Hematopoietic multipotent progenitor cell (in vitro differentiated cells): ENCODE results near the gene OPN1MW3. TPM values are rescaled to one million over a fixed set of nuclear protein-coding genes. Genes with fewer than 3 reads are reported as not detected.
"Not testable (repeated sequence)": the region's sequence is repeated elsewhere in the genome, so short reads cannot be mapped to it uniquely, and the experiment has no call there.

Source experiments
- DNase-seq, 3 donors: peaks; one replicate each; pipeline ENCODE4 v3.0.0-alpha.2; 2011 to 2015; ENCODE audit warnings: low read depth in 2 of 3, low spot score in 2 of 3
- total RNA-seq: library from RNA; depleted of rRNA; stranded (reverse); fragments of >200 nt; gene quantifications from one replicate; pipeline ENCODE4 v1.2.3, GENCODE V29; 2012

The OPN1MW3 gene
- total RNA-seq, 1 donor: not detected

GRCh38 chrX:154295664-154296310, 38.4 kb downstream of the OPN1MW3 start, which contains the start of gene TKTL1:
TSS of gene TKTL1 (plus strand) at chrX:154295795. CDS start at chrX:154295860, 65 bp downstream.
- no peak for DNase-seq

GRCh38 chrX:154296731-154297130, 39.3 kb downstream of the OPN1MW3 start:
- no peak for DNase-seq

- DNase-seq: no peak
These were observed 40.9 kb downstream of the OPN1MW3 start for GRCh38 chrX:154298312-154298711.

- DNase-seq: no peak
These were observed 43.4 kb downstream of the OPN1MW3 start for GRCh38 chrX:154300816-154301215.

- DNase-seq: not testable (repeated sequence)
These were observed 45.6 kb downstream of the OPN1MW3 start for GRCh38 chrX:154302998-154303397.

- DNase-seq: no peak
These were observed 46.1 kb downstream of the OPN1MW3 start for GRCh38 chrX:154303476-154303875.

- DNase-seq: no peak
These were observed 47.5 kb downstream of the OPN1MW3 start for GRCh38 chrX:154304846-154305245.

GRCh38 chrX:154305541-154306205, 48.3 kb downstream of the OPN1MW3 start:
- DNase-seq: no peak

- no peak for DNase-seq
These were observed 49.8 kb downstream of the OPN1MW3 start for GRCh38 chrX:154307202-154307601.

- DNase-seq: peak; percentile 56 to 82 (median 60)
These were observed 50.9 kb downstream of the OPN1MW3 start for GRCh38 chrX:154308108-154308946.

- no peak for DNase-seq
These were observed 51.8 kb downstream of the OPN1MW3 start for GRCh38 chrX:154309041-154309775.

GRCh38 chrX:154310616-154311536, 53.5 kb downstream of the OPN1MW3 start:
- no peak for DNase-seq

- DNase-seq: no peak
These were observed 54.7 kb downstream of the OPN1MW3 start for GRCh38 chrX:154312116-154312515.

- DNase-seq: no peak
These were observed 55.8 kb downstream of the OPN1MW3 start for GRCh38 chrX:154313147-154313546.

GRCh38 chrX:154315416-154315815, 58.0 kb downstream of the OPN1MW3 start:
- no peak for DNase-seq

- no peak for DNase-seq
These were observed 60.1 kb downstream of the OPN1MW3 start for GRCh38 chrX:154317391-154317995.

GRCh38 chrX:154320406-154320805, 63.0 kb downstream of the OPN1MW3 start:
- DNase-seq: no peak
